ENCODE measurements around the gene PDE8A.
"Not testable (repeated sequence)": the region's sequence is repeated elsewhere in the genome, so short reads cannot be mapped to it uniquely, and the experiment has no call there.

PDE8A gene

DNA sequence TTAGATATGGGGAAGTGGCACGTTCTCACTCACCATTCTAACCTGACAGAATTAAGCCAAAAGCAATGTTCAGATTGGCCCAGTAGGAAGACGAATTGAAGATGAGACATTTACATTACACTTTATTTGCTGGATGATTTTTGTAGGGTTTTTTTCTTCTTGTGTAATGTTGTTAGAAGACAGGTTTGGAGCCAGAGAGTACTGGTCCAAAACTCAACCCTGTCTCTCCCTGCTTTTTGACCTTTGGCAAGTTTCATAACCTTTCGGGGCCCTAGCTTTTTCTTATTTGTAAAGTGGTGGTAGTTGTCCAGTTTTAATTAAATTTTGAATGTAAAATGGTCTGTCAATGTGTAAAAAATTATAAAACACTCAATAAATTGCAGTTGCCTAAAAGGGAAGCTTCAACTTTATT lies 29.5 kb downstream of the PDE8A start:
- DNase-seq (ENCODE audit: low read depth): no peak

GRCh38 chr15:85011724-85012123 lies 30.1 kb downstream of the PDE8A start:
- not testable (repeated sequence) for DNase-seq (ENCODE audit: low read depth)

GRCh38 chr15:85013785-85014184 lies 32.1 kb downstream of the PDE8A start:
- DNase-seq (ENCODE audit: low read depth): no peak

- no peak for DNase-seq (ENCODE audit: low read depth)
Observed at GRCh38 chr15:85014932-85015331, 33.3 kb downstream of the PDE8A start.

- no peak for DNase-seq (ENCODE audit: low read depth)
Observed at GRCh38 chr15:85016275-85016674, 34.6 kb downstream of the PDE8A start.

DNA sequence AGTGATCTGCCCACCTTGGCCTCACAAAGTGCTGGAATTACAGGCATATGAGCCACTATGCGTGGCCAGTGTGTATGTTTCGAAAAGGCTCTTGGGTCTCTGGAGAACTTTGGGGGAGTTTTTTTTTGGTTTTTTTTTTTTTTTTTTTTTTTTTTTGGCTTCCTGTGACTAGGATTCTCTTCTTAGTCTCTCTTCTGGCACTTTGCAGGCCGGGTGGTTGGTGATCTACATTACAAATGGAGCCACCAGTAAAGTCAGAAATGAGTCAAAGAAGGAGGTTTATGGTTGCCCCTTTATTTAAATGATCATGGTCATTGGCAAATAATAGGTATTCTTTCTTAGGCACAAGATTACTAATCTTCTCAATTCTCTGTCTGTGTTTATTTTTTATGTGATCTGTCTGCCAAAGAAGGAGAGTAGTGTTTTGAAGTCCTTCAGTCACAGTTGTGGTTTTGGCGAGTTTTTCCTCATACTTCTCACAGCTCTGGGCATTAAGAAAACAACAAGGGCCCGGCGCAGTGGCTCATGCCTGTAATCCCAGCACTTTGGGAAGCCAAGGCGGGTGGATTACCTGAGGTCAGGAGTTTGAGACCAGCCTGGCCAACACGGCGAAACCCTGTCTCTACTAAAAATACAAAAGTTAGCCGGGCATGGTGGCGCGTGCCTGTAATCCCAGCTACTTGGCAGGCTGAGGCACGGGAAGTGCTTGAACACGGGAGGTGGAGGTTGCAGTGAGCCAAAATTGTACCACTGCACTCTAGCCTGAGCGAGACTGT lies 38.3 kb downstream of the PDE8A start:
- DNase-seq (ENCODE audit: low read depth): peak; percentile 73

GRCh38 chr15:85021409-85021808 lies 39.8 kb downstream of the PDE8A start:
- no peak for DNase-seq (ENCODE audit: low read depth)

DNA sequence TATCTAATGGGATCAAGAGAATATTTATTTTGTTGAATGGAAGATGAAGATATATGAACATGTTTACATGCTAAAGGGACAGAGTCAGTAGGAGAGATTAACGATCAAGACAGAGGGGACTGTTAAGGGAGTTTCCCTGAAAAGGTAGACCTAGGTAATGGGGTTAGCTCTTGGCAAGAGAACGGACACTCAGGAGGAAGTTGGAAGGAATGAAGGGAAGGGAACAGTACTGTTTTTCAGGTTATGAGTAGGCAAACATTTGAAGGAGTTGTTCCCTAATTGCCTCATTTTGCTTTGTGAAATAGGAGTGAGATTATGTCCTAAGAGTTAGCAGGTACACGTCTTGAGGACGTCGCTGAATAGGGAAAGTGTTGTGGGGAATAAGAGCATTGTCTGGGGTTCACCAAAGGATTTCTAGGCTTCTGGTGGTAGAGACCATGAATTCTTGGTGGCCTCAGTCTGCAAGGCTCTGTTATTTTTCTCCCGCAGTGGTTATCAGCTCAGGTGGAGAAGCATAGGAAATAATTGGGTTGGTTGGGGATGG lies 41.3 kb downstream of the PDE8A start:
- no peak for DNase-seq (ENCODE audit: low read depth)

- no peak for DNase-seq (ENCODE audit: low read depth)
Observed at GRCh38 chr15:85024003-85024402, 42.3 kb downstream of the PDE8A start.

GRCh38 chr15:85024509-85025336 lies 43.1 kb downstream of the PDE8A start:
- peak; percentile 83 for DNase-seq (ENCODE audit: low read depth)

DNA sequence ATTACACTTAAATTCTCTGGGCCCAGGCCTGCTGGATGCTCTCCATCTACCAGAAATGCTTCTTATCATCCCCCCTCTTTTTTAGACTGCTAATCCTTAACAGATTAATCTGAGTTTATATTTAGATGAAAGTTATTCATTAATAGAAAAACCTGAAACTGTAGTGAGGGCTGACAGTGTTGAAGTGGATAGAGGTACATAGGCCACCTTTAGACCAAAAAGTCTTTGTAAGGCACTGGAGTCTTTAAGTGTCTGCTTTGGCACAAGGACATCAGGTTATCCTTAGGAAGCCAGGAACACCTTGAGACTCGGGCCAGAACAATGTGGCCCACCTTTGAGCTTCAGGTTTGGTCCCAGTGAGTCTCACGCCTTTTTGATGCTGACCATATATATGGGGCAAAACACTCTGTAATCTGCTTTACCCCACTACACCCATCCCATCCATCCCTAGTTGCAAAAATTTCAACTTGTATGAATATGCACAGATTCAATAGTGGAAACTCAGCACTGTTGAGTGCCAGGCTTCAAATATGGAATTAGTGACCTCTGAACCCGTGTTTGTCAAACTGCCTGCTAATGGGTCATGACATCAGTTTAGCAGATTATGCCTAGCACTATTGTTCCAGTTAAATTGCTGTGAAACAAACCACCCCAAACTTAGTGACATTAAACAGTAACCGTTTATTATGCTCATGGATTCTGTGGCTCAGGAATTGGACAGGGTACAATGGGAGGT lies 44.0 kb downstream of the PDE8A start:
- DNase-seq (ENCODE audit: low read depth): no peak

GRCh38 chr15:85026304-85027032 lies 44.8 kb downstream of the PDE8A start:
- DNase-seq (ENCODE audit: low read depth): peak; percentile 29

DNA sequence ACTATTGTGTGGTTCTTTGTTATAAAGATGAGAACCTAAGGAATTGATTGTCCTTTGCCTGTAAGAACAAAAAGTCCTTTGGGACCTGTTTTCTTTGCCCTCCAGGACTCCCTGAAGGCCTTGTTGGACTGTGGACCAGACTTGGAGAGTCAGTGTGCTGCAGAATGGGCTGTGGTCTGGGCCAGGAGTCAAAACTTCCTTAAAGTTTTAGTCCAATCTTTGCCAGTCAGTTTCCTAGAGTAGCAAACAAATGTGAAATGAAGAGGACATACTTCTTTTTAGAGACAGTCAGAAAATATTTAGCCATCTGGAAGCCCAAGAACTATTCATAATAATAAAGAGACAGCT lies 45.4 kb downstream of the PDE8A start:
- DNase-seq (ENCODE audit: low read depth): no peak

DNA sequence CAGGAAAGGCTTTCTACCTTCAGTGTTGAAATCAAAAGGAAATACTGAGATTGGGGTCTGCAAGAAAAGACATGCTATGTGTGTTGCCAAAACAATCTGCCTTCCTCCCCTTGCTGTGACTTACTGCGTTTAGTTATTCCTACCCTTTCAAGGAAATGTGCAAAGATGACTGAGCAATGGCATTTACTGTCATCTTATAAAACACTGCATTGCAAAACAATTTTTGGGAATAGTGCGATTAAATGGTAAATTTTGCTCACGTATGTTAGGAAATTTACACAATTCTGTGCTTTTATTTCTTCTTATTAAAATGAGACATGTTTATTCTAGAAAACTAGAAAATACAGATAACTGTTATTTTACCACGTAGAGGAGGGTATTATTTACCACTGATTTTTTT lies 45.8 kb downstream of the PDE8A start:
- DNase-seq (ENCODE audit: low read depth): no peak

DNA sequence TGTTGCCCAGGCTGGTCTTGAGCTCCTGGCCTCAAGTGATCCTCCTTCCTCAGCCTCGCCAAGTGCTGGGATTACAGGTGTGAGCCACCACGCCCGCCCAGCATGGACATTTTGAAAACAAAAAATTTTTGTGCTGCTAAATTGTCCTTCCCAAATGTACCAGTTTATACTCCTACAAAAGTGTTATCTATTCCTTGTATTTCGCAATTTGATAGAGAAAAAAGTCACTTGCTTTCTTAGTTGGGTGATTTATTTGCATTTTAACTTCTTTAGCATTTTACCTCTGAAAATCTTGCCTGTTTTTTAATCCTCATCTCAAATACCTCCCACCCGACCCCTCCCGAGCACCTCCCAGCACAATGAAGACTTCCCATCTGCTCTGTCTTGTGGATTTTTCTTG lies 46.8 kb downstream of the PDE8A start:
- DNase-seq (ENCODE audit: low read depth): no peak

DNA sequence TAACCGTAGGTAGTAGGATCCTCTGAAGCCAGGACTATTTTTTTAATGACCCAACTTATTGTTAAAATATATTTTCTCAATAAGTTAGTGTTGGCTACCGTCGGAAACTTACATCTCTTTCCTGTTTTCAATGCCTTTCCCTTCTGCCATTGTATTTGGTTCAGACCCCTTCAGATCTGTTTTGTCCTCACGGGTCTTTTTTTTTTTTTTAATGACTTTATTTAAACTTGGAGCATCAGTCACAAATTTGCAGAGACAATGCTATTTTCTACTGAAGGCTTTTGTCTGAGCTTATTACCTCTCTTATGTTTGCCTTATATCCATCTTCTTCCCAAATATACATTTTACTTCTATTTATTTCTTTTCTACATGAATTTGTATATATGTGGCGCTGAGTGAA lies 47.6 kb downstream of the PDE8A start:
- DNase-seq (ENCODE audit: low read depth): no peak

DNA sequence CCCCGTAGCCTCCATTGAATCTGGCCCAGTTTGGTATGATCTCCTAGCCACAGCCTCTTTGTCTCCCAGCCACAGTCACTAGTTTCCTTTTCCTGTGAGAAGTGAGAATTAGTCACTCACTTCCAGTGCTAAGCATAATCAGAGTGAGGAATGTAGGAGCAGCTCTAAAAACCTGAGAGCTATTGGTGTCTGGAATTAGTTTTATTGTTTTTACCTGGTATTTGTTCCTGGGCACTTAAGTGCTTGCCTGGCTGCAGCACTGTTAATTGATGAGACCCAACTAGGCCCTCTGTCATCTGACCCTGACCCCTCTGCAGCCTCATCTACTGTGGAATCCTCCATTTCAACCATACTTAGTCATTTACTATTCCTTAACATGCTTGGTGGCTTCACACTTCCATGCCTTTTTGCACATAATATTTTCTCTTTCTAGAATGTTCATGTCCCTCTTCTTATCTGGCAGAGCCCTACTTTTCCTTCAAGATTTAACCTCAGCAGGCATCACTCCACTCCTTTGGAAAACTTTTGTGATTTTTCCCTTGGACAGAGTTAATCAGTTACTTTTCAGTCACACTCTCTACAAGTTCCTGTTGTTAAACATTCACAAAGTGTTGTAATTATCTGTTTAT lies 48.8 kb downstream of the PDE8A start:
- DNase-seq (ENCODE audit: low read depth): peak; percentile 63

- DNase-seq (ENCODE audit: low read depth): no peak
Observed at GRCh38 chr15:85031086-85031943, 49.7 kb downstream of the PDE8A start.

GRCh38 chr15:85031944-85032558 lies 50.4 kb downstream of the PDE8A start:
- DNase-seq (ENCODE audit: low read depth): no peak

DNA sequence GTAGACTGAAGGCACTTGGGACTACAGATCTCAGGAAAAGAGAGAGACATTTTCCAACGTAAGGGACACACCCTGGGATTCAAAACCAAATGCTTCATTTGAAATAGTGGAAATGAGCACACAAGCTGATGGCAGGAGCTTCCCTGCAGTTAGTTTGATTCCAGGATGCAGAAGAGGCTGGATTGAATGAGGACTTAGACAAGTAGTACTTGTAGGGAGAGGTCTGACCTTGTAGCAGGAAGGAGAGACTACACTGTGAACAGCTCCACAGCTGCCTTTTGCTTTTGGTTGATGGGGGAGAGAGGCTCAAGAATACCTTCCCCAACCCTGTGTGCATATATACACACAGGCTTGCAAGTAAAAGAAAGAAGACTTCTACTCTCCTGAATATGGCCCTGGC lies 51.5 kb downstream of the PDE8A start:
- no peak for DNase-seq (ENCODE audit: low read depth)
